PC-3 (cell line): ENCODE results near the gene CD151. TPM values are rescaled to one million over a fixed set of nuclear protein-coding genes. Genes with fewer than 3 reads are reported as not detected.

Experiments
- ATAC-seq: fragments of 200-7000 bp; cut with Tn5 transposase; 2 replicates; pipeline ENCODE4 v1.9.1; 2020; ENCODE audit warnings: mild to moderate bottlenecking, moderate library complexity
- BruUV-seq: library from RNA; stranded (reverse); fragments of 400-500 nt; replicated peaks from 2 replicates; lab custom pipeline; 2021; lab: Mats Ljungman, UMichigan
- CTCF ChIA-PET: fragments of 300-600 bp; sonication (Branson Sonifier 250); formaldehyde crosslinking; loops from one replicate; lab custom pipeline; 2022; ENCODE audit warnings: antibody characterized with exemption; lab: Charles Lee
- POLR2A ChIA-PET: fragments of 300-600 bp; sonication (Branson Sonifier 250); formaldehyde crosslinking; loops from one replicate; lab custom pipeline; 2022; ENCODE audit warnings: antibody characterized with exemption; ENCODE audit not compliant: unreplicated experiment; lab: Charles Lee
- DNase-seq: peaks from one replicate; pipeline ENCODE4 v3.0.0-alpha.2; 2015
- H2AFZ ChIP-seq: fragments of 300-600 bp; sonication (generic); 2 replicates; pipeline ENCODE4 v1.6.0; 2016; ENCODE audit warnings: antibody characterized with exemption, low read length
- H3F3A ChIP-seq: fragments of 300-600 bp; sonication (generic); one replicate; pipeline ENCODE4 v1.6.0; 2017; ENCODE audit warnings: antibody characterized with exemption, low read length, control low read depth, mild to moderate bottlenecking; ENCODE audit not compliant: unreplicated experiment
- H3K27ac ChIP-seq: fragments of 300-600 bp; sonication (generic); 2 replicates; pipeline ENCODE4 v1.5.1; 2016; ENCODE audit warnings: mild to moderate bottlenecking, low read length
- H3K27me3 ChIP-seq: fragments of 300-600 bp; sonication (generic); 2 replicates; pipeline ENCODE4 v1.6.1; 2016; ENCODE audit warnings: low read length, mixed read lengths
- H3K36me3 ChIP-seq: fragments of 300-600 bp; sonication (generic); 2 replicates; pipeline ENCODE4 v1.6.1; 2016; ENCODE audit warnings: low read depth, mixed run types, low read length, mixed read lengths
- H3K4me1 ChIP-seq: fragments of 300-600 bp; sonication (generic); 2 replicates; pipeline ENCODE4 v1.5.1; 2016; ENCODE audit warnings: low read length; ENCODE audit not compliant: insufficient read depth
- H3K4me2 ChIP-seq: fragments of 300-600 bp; sonication (generic); 2 replicates; pipeline ENCODE4 v1.6.0; 2016; ENCODE audit warnings: low read length
- H3K4me3 ChIP-seq: fragments of 300-600 bp; sonication (generic); 2 replicates; pipeline ENCODE4 v1.5.1; 2016; ENCODE audit warnings: mild to moderate bottlenecking, low read length, mixed read lengths
- H3K79me2 ChIP-seq: fragments of 300-600 bp; sonication (generic); 2 replicates; pipeline ENCODE4 v1.6.1; 2017; ENCODE audit warnings: low read length, mixed read lengths
- H3K9ac ChIP-seq: fragments of 300-600 bp; sonication (generic); 2 replicates; pipeline ENCODE4 v1.6.0; 2016; ENCODE audit warnings: mild to moderate bottlenecking, low read length
- H3K9me2 ChIP-seq: fragments of 300-600 bp; sonication (generic); replicated peaks from 2 replicates; pipeline ENCODE4 v1.6.1; 2016; ENCODE audit warnings: mixed run types, low read length, mixed read lengths
- H3K9me3 ChIP-seq: fragments of 300-600 bp; sonication (generic); 2 replicates; pipeline ENCODE4 v1.6.1; 2016; ENCODE audit warnings: low read length, mixed read lengths
- H4K20me1 ChIP-seq: fragments of 300-600 bp; sonication (generic); 2 replicates; pipeline ENCODE4 v1.6.1; 2016; ENCODE audit warnings: low read length, mixed read lengths
- EZH2 ChIP-seq: fragments of 300-600 bp; sonication (generic); IDR thresholded peaks from one replicate; pipeline ENCODE4 v1.6.1; 2017; ENCODE audit warnings: antibody characterized with exemption, mild to moderate bottlenecking, low read length; ENCODE audit not compliant: unreplicated experiment
- EZH2phosphoT487 ChIP-seq: fragments of 300-600 bp; sonication (generic); IDR thresholded peaks from 2 replicates; pipeline ENCODE4 v1.6.1; 2018; ENCODE audit warnings: mild to moderate bottlenecking, antibody characterized with exemption, low read length, borderline replicate concordance
- intact Hi-C: fragments of 100-400 bp; cut with micrococcal nuclease; formaldehyde crosslinking; loops from 2 replicates; pipeline ENCODE4 v1.9.0; 2023
- total RNA-seq: library from RNA; depleted of rRNA; stranded (reverse); fragments of >200 nt; gene quantifications from 2 replicates; pipeline ENCODE4 v1.2.3, GENCODE V29; 2014
- TF ChIP-seq, protein P1 (sequence below): fragments of 300-600 bp; sonication (generic); conservative IDR thresholded peaks from 2 replicates; pipeline ENCODE4 v1.5.1; 2017; ENCODE audit warnings: antibody characterized with exemption, low read depth, mild to moderate bottlenecking, low read length

The CD151 gene
- total RNA-seq, 1 experiment from 2014 or later, result 469 TPM

DNA sequence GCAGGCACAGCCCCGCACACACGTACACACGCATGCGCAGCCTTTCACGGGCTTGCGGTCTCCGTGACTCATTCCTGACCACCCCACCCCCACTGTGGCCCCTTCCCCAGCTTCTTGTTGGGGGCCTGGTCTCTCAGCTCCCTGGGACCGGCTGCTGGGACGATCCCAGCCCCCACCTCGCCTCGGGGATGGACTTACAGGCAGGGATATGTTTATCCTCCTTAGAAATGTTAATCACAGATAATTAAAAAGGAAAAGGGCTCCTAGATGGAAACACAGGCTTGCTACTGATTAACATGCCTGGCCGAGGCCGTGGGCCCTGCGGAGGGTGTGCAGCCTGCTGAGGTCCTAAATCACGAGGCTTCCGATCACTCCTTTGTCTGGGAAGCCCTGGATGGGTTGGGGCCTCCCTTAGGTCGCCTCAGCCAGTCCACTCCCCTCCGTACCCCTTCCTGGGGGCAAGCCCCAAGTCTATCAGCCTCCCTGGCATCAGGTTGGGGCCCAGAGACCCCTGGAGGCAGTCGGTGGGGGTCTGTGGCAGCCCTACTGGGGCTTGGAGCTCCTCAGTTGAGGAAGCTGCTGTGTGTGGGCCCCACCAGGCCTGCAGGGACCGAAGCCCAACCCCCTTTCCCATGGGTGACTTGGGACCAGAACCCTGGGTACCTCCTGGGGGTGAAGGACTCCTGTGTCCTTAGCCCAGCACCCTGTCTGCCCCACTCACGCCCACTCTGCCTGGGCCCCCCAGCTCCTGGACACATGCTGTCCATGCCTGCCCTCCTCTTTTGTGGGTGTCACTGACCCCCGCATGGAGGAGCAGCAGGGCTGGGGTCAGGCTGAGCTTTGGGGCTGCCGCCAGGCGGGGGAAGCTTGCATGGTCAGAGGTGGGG, 30.5 kb downstream of the CD151 start:
- ChIA-PET CTCF (no interaction called here), POLR2A (no interaction called here)
- Histone ChIP-seq H3K27ac (no peak overlapping the region), H3K9me3 (no peaks in the 10 kb centered on the region), H3K4me1 (no peaks in the 10 kb centered on the region), H3K4me3 (no peak overlapping the region), H3K79me2 (no peaks in the 10 kb centered on the region), H3K27me3 (no peaks in the 10 kb centered on the region), H3K4me2 (no peak overlapping the region), H3K36me3 (no peaks in the 10 kb centered on the region), H4K20me1 (no peaks in the 10 kb centered on the region), H3F3A (no peaks in the 10 kb centered on the region), H3K9me2 (no peaks in the 10 kb centered on the region), H2AFZ (no peak overlapping the region), H3K9ac (no peak overlapping the region)
- DNase-seq, result no peak
- intact Hi-C loops, result no loop called here
- ATAC-seq, result no peak
- TF ChIP-seq EZH2phosphoT487 (no peak), EZH2 (no peak)
- TF ChIP-seq, protein P1, sequence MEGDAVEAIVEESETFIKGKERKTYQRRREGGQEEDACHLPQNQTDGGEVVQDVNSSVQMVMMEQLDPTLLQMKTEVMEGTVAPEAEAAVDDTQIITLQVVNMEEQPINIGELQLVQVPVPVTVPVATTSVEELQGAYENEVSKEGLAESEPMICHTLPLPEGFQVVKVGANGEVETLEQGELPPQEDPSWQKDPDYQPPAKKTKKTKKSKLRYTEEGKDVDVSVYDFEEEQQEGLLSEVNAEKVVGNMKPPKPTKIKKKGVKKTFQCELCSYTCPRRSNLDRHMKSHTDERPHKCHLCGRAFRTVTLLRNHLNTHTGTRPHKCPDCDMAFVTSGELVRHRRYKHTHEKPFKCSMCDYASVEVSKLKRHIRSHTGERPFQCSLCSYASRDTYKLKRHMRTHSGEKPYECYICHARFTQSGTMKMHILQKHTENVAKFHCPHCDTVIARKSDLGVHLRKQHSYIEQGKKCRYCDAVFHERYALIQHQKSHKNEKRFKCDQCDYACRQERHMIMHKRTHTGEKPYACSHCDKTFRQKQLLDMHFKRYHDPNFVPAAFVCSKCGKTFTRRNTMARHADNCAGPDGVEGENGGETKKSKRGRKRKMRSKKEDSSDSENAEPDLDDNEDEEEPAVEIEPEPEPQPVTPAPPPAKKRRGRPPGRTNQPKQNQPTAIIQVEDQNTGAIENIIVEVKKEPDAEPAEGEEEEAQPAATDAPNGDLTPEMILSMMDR, result no peak
- BruUV-seq, result no TSS peak

DNA sequence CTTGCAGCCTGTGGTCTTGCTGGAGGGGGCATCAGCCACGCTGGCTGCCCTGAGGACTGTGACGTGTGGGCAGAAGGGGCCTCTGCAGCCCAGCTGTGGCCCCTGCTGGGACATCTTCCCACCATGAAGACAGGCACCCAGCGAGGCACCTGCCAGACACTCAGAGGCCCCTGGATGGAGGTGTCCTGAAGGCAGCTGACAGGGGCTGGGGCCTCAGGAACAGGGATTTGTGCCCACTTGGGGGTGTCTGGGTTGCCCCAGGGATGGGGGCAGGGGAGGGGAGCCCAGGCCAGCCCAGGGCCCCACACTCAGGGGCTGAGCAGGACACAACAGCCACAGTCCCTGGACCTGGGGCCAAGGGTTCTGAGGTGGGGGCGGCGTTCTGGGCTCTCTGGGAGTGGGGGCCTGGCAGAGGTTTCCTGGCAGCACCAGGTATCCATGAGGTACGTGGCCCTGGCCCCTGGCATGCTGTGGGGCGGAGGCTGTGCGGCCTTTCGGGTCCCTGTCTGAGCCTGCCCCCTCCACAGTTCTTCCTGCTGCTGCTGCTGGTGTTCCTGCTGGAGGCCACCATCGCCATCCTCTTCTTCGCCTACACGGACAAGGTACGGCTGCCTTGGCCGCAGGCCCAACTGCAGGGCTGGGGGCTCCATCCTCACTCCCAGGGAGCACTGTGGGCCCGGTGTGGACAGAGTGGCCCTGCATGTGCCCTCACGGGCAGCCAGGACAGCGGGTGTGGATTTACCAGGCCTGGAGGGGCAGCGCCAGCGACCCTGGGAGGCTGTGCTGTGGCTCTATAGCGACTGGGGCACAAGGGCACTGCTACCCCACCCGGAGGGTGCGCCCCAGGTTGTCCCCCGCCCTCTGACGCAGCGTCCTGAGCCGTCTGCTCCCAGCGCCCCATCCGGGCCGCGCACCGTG, 31.4 kb downstream of the CD151 start:
- ATAC-seq (no peak), DNase-seq (no peak)
- Histone ChIP-seq H3K27me3 (no peaks in the 10 kb centered on the region), H2AFZ (no peak overlapping the region), H4K20me1 (no peaks in the 10 kb centered on the region), H3K9me3 (no peaks in the 10 kb centered on the region), H3F3A (no peaks in the 10 kb centered on the region), H3K4me2 (no peak overlapping the region), H3K4me3 (no peak overlapping the region), H3K9me2 (no peaks in the 10 kb centered on the region), H3K27ac (no peak overlapping the region), H3K79me2 (no peaks in the 10 kb centered on the region), H3K4me1 (no peaks in the 10 kb centered on the region), H3K36me3 (no peaks in the 10 kb centered on the region), H3K9ac (no peak overlapping the region)
- no peak for TF ChIP-seq EZH2
- TF ChIP-seq, protein P1, result no peak
- no peak for TF ChIP-seq EZH2phosphoT487
- ChIA-PET POLR2A (no interaction called here), CTCF (no interaction called here)
- intact Hi-C loops, result no loop called here
- no TSS peak for BruUV-seq
